Stimulated activated CD8-positive, alpha-beta memory T cell treated with anti-CD3 and anti-CD28 coated beads, Interleukin-2, amount 100 ng/mL, for 48 hours (primary cell): ENCODE data around the gene XRCC3.
A peak's percentile ranks its signal among the peaks of the same experiment; 100 is the strongest.
"Not testable (repeated sequence)": the region's sequence is repeated elsewhere in the genome, so short reads cannot be mapped to it uniquely, and the experiment has no call there.

Source experiments
- DNase-seq, 2 donors: peaks; one replicate each; pipeline ENCODE4 v3.0.0-alpha.2; 2020; ENCODE audit warnings: low read depth in 2 of 2

XRCC3 gene

DNA sequence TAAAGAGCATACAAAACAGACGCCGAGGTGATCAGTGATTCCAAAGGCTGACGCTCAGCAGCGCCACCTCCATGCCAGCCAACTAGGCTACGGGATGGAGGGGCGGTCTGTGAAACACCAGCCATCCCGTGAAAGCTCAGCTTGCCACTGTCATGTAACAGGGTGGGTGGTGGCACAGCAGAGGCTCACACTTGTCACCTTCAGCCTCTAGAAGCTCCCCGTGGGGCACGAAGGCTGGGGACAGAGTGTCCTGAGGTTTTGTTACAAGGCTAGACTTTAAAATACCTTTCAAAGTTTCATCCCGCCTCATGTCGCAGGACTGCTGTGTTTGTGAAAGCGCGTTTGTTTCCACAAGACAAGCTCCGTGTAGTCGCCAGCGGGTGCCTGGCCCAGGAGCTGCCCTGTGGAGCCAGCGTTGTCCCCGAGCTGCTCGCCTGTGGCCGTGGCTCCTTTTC lies 20.7 kb downstream of the XRCC3 start:
- DNase-seq, result no peak

DNA sequence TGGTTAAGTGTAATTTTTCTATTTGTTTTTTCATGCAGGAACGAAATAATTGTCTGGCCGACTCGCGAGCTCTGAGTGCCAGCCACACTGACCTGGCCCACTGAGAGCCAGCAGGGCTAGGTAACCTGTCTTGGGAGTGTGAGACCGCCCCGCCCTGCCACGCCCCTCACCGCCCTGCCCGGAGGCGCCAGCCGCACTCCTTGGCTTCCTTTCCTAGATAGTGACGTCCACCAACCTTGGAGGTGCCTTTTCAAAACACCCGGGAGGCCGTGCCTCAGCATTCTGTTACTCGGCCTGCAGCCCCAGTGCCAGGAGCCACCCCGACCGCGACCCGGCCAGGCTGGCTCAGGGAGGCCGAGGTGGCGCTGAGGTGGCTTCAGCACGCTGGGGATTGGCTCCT lies 21.7 kb downstream of the XRCC3 start:
- DNase-seq, result no peak

DNA sequence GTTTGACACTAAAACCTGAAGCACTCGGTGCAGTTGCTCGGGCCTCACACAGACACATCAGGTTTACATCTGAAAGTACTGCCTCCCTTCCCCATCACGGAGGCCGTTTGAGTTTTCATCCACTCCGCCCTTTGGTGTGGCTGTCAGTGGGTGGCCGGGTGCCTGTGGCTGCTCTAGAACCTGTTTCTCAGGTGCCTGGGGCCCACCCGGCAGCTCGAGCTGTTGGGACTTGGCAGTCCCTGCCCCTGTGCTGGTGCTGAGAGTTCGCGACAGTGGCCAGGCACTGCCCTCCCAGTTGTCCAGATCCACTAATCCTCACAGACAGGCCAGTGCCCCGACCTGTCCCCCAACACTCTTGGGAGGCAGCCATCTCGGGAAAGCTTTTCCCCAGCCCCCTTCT lies 22.4 kb downstream of the XRCC3 start:
- no peak for DNase-seq

DNA sequence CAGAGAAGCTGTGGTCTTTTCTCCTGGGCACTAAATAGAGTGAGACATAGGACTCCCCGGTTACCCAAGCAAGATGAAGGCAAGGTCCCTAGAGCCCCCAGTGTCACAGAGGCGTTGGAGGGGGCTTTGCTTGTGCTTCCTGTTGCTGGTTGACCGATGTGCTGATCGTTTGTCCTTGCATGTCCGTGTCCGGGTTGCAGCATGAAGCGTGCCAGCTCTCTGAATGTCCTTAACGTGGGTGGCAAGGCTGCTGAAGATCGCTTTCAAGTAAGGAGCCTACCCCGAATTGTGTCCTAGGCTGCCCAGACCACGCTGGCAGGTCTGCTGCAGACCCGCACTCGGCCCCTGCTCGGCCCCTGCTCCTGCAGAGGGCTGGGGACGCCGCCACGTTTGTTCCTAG lies 23.1 kb downstream of the XRCC3 start:
- DNase-seq, result no peak

DNA sequence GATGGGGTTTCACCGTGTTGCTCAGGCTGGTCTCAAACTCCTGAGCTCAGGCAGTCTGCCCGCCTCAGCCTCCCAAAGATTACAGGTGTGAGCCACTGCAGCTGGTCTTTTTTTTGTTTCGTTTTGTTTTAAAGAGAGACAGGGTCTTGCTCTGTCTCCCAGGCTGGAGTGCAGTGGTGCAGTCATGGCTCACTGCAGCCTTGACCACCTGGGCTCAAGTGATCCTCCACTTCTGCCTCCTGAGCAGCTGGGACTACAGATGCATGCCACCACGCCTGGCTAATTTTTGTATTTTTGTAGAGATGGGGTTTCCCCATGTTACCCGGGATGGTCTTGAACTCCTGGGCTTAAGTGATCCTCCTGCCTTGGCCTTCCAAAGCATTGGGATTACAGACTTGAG lies 23.6 kb downstream of the XRCC3 start:
- DNase-seq, result not testable (repeated sequence)

DNA sequence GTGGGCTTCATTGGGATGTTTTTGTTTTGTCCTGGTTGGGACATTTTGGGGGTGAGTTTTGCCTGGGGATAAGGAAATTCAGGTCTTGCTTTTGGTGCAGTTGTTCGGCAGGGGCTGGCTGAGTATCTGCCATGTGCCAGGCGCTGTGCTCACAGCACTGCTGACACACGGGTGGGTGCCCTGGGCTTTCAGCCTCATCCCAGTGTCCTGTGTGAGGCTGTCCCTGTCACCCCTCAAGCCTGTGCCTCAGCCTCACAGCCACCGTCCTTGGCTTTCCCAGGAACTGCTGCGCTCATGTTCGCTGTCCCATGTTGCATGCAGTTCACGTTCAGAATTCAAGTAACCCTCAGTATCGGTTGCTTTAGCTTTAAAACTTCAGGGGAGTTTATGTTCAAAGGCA lies 24.9 kb downstream of the XRCC3 start:
- DNase-seq, result no peak

DNA sequence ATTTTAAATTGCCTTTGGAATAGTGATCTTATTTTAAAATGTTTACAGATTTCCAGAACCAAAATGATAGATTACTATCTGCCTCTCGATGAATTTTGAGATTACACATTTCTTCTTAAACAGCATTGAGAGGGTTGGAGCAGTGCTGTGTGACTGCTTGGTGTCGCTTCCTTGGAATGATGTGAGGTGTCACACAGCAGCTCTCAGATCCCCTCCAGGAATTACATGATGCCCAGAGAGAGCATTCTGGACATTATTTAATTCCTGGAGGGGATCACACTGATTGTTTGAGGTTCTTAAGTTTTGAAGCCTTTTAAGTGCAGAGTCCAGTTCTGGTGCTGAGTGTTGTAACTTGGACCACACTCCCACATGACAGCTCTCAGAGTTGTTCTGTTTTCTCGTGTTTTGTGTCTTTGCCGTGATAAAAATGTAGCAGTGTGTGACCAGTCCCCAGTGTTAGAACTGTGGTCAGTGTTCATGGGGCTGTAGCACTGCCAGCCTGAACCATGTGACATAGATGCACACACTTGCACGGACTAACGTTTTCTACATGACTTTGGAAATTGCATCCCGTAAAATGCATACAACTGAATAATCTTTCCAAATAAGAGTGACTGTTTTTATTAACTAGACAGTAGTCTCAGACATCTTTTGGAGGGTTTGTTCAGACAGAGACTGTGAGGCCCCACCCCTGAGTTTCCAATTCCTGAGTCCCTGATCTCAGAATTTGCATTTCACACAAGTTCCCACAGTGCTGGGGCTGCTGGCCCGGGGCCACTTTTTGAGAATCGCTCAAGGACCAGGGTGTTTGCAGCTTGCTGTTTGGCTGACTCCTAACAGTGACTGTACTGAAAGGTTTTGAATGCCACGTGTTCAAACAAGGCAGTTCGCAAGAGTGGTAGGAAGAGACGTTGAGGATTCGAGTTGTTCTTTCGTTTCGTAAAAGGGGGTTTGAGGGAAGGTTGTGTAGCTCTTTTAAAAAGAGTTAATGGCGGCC lies 26.0 kb downstream of the XRCC3 start:
- DNase-seq, result no peak

DNA sequence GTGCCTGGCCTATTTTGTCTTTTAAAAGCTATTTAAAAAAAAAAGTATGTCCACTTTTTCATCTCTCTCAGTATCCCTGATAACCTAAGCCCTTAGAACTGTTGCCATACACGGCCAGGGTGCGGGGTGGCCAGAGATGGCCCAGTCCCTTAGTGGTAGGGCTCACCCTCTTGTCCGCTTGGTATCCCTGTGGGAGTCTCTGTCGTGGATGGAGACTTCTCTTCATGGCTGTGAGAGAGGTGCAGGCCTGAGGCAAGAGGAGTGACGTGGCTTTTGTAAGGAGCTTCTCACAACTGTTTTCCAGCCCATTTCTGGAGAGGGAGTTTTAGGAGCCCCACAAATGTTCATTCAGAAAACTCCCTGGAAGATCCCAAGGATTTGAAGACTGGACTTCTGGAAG lies 26.8 kb downstream of the XRCC3 start:
- no peak for DNase-seq

DNA sequence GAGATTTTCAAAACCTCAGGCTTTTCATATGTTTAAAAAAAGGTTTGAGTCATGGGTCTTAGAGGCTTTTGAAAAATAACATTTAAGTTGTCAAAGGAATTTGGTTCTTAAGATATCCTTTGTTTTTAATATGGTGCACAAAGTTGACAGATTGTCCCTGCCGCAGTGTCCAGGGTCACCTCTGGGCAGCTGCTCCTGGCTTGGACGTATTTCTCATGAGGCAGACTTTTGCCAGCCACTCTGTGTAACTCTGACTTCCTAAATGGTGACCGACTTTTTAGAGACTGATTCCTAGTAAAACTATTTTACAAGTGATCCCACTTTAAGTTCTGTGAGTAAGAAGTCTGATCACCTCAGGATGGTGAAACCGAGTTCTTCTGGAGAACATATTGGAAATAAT lies 27.5 kb downstream of the XRCC3 start:
- DNase-seq, result no peak

DNA sequence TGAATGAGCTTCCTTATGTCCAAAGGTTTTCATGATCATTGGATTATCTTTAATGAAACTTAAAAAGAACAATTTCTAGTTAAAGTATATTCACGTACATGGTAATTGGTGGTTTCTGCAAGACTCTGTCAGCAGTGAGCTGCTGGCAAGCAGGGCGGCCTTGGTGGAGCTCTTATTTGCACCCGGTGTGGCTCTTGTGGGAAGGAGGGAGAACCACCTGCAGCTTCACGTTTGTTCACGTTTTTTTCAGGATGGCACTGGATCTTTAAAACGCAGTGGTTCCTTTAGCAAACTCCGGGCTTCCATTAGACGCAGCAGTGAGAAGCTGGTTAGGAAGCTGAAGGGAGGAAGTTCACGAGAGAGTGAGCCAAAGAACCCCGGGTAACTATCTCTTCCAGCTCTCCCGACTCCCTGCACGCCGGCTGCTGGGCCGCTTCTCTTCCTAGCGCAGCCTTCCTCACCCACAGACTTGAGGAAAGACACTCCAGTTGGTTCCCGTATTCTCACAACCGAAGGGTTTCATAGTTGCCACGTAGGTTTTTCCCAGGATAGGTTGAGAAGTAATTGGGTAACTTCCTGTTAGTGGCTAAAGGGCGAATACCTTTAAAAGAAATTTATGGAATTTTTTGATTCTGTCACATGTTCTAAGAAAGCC lies 28.3 kb downstream of the XRCC3 start:
- no peak for DNase-seq

DNA sequence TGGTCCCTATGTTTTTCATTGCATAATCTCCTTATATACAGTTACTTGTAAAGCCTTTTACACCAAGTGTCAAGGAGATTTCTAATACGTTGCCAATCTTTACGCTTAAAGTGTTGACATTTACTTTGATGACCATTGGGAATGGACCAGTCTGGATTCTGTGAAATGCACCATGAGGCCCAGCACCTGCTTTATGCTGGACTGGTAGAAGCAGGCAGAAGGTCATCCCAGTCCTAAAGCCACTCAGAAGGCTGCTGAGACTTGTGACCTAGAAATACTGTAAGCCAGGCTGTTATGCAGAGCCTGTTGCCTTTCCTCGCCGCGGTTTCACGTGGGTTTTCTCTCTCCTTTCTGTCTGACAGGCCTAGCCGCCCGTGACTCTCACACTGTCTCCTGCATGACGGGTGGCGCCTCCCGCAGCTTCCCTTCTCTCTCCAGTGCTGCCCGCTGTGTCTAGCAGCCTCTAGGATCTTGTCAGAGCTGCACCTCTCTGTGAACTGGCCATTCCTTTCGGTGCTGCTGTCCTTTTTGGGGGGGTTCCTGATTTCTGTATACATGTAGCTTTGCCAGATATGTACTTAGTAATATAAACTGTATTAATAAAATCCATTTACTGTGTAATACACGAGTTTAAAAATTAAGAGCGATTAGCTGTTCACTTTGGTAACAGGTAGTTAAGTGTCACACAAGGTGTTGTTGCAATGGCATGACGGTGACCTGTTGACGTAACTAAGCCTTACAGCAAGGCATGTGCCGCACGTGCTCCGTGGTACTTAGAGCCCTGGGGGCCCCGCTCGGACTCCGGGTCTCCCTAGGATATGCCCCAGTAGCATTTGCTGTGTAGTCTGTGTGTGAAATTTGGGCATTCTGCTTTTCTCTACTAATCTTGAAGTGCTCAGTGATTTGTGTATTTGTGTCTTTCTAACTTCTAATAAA lies 29.7 kb downstream of the XRCC3 start:
- no peak for DNase-seq

DNA sequence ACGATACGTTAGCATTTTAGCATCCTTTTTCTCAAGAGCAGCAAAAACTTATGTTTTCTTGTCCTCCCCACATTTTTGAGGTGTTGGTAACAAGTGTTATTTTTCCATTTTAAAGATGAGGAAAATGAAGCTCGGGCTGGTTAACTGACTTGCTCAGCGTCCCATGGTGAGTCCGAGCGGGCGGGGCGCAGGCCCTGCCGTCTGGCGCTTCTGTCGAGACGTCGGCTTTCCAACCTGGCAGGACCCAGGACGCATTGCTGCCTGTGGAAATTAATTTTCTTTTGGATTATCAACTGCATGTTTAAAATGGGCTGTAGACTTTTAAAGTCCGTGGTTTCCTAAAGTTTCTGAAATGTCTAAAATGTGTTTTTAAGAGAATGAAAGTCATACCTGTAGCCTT lies 30.4 kb downstream of the XRCC3 start:
- no peak for DNase-seq

DNA sequence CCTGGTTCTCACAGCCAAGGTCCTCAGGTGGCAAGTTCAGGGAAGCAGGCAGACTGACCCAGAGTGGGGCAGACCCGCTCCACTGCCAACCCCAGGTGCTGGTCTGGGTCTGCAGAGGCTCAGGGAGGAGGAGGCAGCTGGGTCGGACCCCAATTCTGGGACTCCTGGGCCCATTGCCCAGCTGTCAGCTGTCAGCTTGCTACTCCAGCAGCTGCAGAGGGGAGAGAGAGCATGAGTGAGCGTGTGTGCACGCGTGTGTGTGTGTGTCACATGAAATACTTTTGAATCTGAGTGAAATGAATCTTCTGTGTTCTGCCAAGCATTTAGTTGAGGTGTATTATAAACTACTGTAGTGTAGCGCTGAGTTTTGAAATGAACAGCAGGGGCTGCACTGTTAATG lies 30.8 kb downstream of the XRCC3 start:
- DNase-seq, result no peak

DNA sequence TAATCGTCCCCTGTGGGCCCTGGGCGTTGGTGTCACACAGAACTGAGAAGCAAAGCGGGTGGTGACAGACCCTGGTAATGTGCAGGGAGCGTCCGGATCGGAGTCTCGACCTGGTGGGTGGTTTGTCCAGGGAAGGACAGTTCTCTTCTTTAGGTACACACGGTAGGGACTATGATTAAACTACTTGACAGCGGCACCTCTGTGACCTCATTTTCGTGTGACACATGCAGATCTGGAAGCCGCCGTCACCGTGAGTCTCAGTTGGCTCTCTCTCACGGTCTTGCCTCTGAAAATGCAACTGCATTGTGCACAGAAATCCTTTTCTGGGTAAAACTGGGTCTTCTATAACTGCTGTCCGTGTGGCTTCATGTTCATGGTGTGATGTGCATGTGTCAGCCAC lies 32.1 kb downstream of the XRCC3 start:
- DNase-seq, result no peak

DNA sequence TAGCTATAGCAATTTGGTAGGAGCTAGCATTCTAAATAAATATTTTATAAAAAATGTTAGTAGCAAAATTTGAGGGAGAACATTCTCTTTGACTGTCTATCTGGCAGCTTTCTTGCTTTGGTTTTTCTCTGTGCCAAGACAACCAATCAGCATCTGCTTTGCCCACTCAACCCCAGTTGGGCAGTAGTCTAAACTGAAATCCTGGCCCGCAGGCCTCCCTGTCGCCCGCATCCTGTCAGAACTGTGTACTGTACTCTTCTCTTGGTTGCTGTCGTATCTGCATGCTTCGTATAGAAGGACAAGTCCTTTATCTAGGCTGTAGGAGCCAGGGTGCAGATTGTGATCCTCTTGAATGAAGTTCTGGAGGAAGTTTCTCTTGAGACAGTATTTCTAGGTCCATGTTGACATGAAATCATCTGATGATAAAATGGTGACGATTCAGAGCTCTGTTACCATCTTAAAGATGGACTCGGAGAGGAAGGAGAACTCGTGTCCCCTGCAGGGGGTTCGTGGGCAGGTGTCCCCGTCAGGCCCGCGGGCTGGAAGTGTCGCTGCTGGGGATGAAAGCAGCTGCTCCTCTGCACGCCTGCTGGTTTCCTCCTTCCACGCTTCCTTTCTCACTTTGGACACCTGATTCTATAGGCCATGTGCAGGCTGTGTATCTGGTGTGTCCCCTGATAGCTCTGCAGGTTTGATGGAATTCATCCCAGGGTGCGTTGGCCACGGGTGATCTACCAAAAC lies 34.6 kb downstream of the XRCC3 start:
- DNase-seq, result no peak

DNA sequence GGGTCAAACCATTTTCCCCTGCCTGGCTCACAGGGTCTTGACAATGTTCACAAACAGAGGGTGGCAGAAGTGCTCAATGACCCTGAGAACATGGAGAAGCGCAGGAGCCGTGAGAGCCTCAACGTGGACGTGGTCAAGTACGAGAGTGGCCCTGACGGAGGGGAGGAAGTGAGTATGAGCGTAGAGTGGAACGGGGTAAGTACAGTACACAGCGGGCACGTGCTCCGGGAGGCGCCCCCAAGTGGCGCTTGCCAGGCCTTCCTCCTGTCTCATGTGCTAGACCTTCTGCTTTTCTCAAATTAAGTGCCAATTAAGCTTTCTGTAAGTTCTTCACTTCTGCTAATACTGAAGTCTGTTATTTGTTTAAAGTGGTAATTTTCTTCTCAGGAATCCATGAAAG lies 35.9 kb downstream of the XRCC3 start:
- DNase-seq, result peak; percentile 20 to 25

DNA sequence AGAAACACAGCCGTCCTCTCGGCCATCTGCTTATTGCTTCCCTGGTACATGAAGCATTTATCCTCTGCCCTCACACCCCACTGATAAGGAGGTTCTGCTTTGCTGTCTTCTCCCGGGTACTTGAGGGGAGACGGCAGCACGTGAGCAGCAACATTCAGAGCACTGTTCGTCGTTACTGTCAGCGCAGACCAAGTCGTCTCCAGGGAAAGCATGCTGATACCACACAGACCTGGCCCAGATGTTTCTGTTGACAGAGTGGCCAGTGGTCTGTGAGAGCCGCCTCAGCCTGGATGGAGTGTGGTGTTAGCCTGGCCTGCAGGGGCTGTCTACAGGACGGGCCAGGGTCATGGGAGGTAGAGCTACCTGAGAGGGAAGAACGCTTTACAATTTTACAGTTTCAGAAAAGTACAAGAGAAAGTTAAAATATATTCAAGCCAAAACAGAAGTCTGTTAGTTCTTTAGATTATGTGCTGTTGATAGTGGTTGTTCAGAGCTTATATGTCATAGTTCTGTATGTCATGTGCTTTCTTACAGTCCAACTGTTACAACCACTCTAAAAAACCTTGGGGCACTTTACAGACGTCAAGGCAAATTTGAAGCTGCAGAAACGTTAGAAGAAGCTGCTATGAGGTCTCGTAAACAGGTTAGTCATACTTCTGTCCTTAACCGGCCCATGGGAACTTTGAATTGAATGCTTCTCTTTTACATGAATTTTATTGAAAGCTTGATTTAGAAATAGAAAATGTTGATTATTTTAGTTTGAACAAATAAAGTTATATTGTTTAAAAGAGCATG lies 38.2 kb downstream of the XRCC3 start:
- DNase-seq, result no peak

DNA sequence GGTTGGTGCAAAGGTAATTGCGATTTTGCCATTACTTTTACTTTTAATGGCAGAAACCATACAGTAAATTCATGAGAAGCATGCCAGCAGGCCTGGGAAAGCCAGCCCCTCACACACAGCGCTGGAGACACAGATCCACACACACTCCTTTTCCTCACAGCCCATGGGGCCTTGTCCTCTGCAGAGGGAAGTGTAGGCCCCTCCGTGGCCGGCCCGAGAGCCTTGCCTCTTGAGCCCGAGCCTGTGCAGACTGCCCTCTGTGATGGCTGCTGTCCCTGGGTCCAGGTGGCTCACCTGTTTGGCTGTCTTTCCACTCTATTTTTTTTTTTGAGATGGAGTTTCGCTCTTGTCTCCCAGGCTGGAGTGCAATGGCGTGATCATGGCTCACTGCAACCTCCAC lies 39.3 kb downstream of the XRCC3 start:
- no peak for DNase-seq

DNA sequence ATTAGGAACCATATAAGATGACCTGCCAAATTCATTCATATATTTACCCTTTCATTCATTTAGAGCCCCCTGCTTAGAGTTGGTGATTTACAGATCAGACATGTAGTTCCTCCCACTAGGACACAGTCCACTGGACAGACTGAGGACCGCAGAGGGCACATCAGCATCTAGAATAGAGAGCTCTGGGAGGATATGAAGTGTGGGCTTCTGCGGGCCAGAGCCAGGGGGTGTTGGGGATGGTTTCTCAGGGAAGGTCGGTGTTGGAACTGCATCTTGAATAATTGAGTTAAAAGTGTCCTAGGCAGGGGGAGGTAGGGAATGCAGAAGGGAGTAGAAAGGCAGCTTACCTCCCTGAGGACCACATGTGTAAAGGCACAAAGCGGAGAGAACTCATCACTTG lies 43.3 kb downstream of the XRCC3 start:
- no peak for DNase-seq

DNA sequence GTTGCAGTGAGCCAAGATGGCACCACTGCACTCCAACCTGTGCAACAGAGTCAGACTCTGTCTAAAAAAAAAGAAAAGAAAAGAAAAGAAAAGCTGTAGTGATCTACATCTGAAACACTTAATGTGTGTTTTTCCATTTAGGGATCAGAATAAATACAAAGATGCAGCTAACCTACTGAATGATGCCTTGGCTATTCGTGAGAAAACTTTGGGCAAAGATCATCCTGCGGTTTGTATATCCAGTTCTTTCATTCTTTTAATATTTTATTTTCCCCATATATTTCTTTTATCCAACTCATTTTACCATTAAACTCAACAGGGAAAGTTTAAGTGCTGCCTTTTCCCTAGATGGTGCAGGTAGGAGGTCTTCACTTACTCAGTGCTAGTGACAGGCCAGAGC lies 45.9 kb downstream of the XRCC3 start:
- DNase-seq, result no peak

DNA sequence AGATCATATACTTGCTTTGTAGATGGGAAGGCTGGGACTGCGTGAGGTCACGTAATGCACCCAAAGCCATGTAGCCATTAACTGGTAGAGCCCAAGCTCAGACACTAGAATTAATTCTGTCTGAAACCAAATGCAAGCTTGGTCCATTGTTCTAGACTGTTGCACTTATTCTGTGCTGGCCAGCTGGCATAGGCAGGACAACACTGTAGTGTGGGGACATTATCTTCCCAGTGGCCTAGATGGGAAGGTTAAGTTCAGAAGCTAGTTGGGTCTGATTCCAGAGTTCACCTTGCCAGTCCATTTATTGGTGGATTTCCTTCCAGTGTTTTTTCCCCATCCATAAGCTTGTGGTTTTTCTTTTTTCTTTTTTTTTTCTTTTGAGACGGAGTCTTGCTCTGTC lies 47.1 kb downstream of the XRCC3 start:
- no peak for DNase-seq
